HepG2 (cell line): ENCODE measurements around the gene RABGEF1. TPM values are rescaled to one million over a fixed set of nuclear protein-coding genes. Genes with fewer than 3 reads are reported as not detected.

Experiments used
- ATF1 ChIP-seq: IDR thresholded peaks from 2 replicates; pipeline ENCODE4 v1.6.1; 2016; ENCODE audit warnings: mild to moderate bottlenecking, control low read depth
- ETV6 ChIP-seq: sonication (generic); formaldehyde crosslinking; conservative IDR thresholded peaks from 2 replicates; pipeline ENCODE4 v1.4.0; 2020; ENCODE audit warnings: missing genetic modification reagents
- GLI4 ChIP-seq: sonication (generic); formaldehyde crosslinking; IDR thresholded peaks from 2 replicates; pipeline ENCODE4 v1.5.1; 2020; ENCODE audit warnings: missing genetic modification reagents, mild to moderate bottlenecking, moderate library complexity, borderline replicate concordance
- HNRNPLL ChIP-seq: fragments of 200-400 bp; formaldehyde crosslinking; IDR thresholded peaks from 2 replicates; pipeline ENCODE4 v1.6.1; 2017; ENCODE audit warnings: mild to moderate bottlenecking, low read depth, low read length; ENCODE audit not compliant: poor library complexity, severe bottlenecking
- HOXD1 ChIP-seq: sonication (generic); formaldehyde crosslinking; IDR thresholded peaks from 2 replicates; pipeline ENCODE4 v1.5.0; 2020; ENCODE audit warnings: missing genetic modification reagents
- IKZF4 ChIP-seq: sonication (generic); formaldehyde crosslinking; IDR thresholded peaks from 2 replicates; pipeline ENCODE4 v1.5.1; 2020; ENCODE audit warnings: borderline replicate concordance, mild to moderate bottlenecking, low read depth, missing genetic modification reagents; ENCODE audit errors: not compliant biosample characterization
- JUN ChIP-seq: sonication (generic); formaldehyde crosslinking; IDR thresholded peaks from 2 replicates; pipeline ENCODE4 v1.4.0; 2020; ENCODE audit warnings: mild to moderate bottlenecking, missing genetic modification reagents
- KAT8 ChIP-seq: IDR thresholded peaks from 2 replicates; pipeline ENCODE4 v1.6.1; 2016; ENCODE audit warnings: missing genetic modification reagents, missing compliant biosample characterization
- KDM5B ChIP-seq: sonication (generic); formaldehyde crosslinking; IDR thresholded peaks from 2 replicates; pipeline ENCODE4 v1.4.0; 2020; ENCODE audit warnings: missing genetic modification reagents, mild to moderate bottlenecking, borderline replicate concordance
- MED1 ChIP-seq: sonication (generic); formaldehyde crosslinking; IDR thresholded peaks from 2 replicates; pipeline ENCODE4 v1.4.0; 2020; ENCODE audit warnings: missing genetic modification reagents
- MXD4 ChIP-seq: IDR thresholded peaks from 2 replicates; pipeline ENCODE4 v1.6.1; 2016; ENCODE audit warnings: mild to moderate bottlenecking, missing biosample characterization, missing genetic modification reagents
- MZF1 ChIP-seq: sonication (generic); formaldehyde crosslinking; IDR thresholded peaks from 2 replicates; pipeline ENCODE4 v1.8.1; 2023; ENCODE audit warnings: mild to moderate bottlenecking, missing genetic modification reagents, borderline replicate concordance
- POLR2AphosphoS5 ChIP-seq: IDR thresholded peaks from 2 replicates; pipeline ENCODE4 v1.6.1; 2012; ENCODE audit warnings: low read depth, low read length
- POLR2G ChIP-seq: fragments of 200-400 bp; formaldehyde crosslinking; IDR thresholded peaks from 2 replicates; pipeline ENCODE4 v1.6.1; 2018; ENCODE audit warnings: mild to moderate bottlenecking, low read depth, low read length, moderate library complexity
- RFXAP ChIP-seq: sonication (generic); formaldehyde crosslinking; IDR thresholded peaks from 2 replicates; pipeline ENCODE4 v1.4.0; 2020; ENCODE audit warnings: missing genetic modification reagents, borderline replicate concordance
- TAF1 ChIP-seq: sonication (generic); formaldehyde crosslinking; IDR thresholded peaks from 2 replicates; pipeline ENCODE4 v1.4.0; 2020; ENCODE audit warnings: missing genetic modification reagents
- ZFP41 ChIP-seq: sonication (generic); formaldehyde crosslinking; IDR thresholded peaks from 2 replicates; pipeline ENCODE4 v1.4.0; 2020; ENCODE audit warnings: mild to moderate bottlenecking, missing genetic modification reagents, borderline replicate concordance
- ZNF20 ChIP-seq: sonication (generic); formaldehyde crosslinking; IDR thresholded peaks from 2 replicates; pipeline ENCODE4 v1.4.0; 2020; ENCODE audit warnings: mild to moderate bottlenecking, moderate library complexity, missing genetic modification reagents
- ZNF263 ChIP-seq: sonication (generic); formaldehyde crosslinking; IDR thresholded peaks from 2 replicates; pipeline ENCODE4 v1.4.0; 2020; ENCODE audit warnings: missing genetic modification reagents
- ZNF335 ChIP-seq: sonication (generic); formaldehyde crosslinking; IDR thresholded peaks from 2 replicates; pipeline ENCODE4 v1.4.0; 2020; ENCODE audit warnings: missing genetic modification reagents
- ZNF354B ChIP-seq: sonication (generic); formaldehyde crosslinking; IDR thresholded peaks from 2 replicates; pipeline ENCODE4 v1.8.0; 2022; ENCODE audit warnings: mild to moderate bottlenecking, missing genetic modification reagents
- ZNF547 ChIP-seq: sonication (generic); formaldehyde crosslinking; IDR thresholded peaks from 2 replicates; pipeline ENCODE4 v1.5.1; 2020; ENCODE audit warnings: mild to moderate bottlenecking, missing genetic modification reagents
- ZNF614 ChIP-seq: IDR thresholded peaks from 2 replicates; pipeline ENCODE4 v1.6.1; 2018; ENCODE audit warnings: missing biosample characterization, missing genetic modification reagents, inconsistent platforms, borderline replicate concordance
- ZNF7 ChIP-seq: IDR thresholded peaks from 2 replicates; pipeline ENCODE4 v1.6.1; 2016; ENCODE audit warnings: missing biosample characterization, missing genetic modification reagents
- ZNF790 ChIP-seq: sonication (generic); formaldehyde crosslinking; IDR thresholded peaks from 2 replicates; pipeline ENCODE4 v1.8.0; 2022; ENCODE audit warnings: missing genetic modification reagents, mild to moderate bottlenecking, borderline replicate concordance
- polyA plus RNA-seq, 8 experiments: library from polyadenylated mRNA; depleted of rRNA in 3 of 8; stranded (reverse) in 7 of 8; unstranded in 1 of 8; fragments of >200 nt; fragmentation: Illumina TruSeq in 4 of 8; extraction: Trizol in 4 of 8; gene quantifications; 2 replicates each; pipeline versions ENCODE4 v1.2.1 to v1.2.3, GENCODE V29; 2011 to 2016; ENCODE audit warnings: low read depth in 4 of 8, missing spikeins in 1 of 8, mixed read lengths in 1 of 8; ENCODE audit not compliant: insufficient read depth in 1 of 8
- total RNA-seq, 5 experiments: library from RNA; depleted of rRNA; stranded (reverse); fragments of >200 nt; fragmentation: Illumina TruSeq; extraction: Trizol; gene quantifications; 2 replicates each; pipeline ENCODE4 v1.2.3, GENCODE V29; 2016; ENCODE audit warnings: low read depth in 1 of 5
- TF ChIP-seq, protein P1 (sequence below): sonication (generic); formaldehyde crosslinking; conservative IDR thresholded peaks from 2 replicates; pipeline ENCODE4 v1.8.1; 2023; ENCODE audit warnings: missing genetic modification reagents
- TF ChIP-seq, protein P2 (sequence below): sonication (generic); formaldehyde crosslinking; IDR thresholded peaks from 2 replicates; pipeline ENCODE4 v1.4.0; 2020; ENCODE audit warnings: missing genetic modification reagents
- TF ChIP-seq, protein P3 (sequence below): sonication (generic); formaldehyde crosslinking; IDR thresholded peaks from 2 replicates; pipeline ENCODE4 v1.8.1; 2023; ENCODE audit warnings: mild to moderate bottlenecking, moderate library complexity, missing genetic modification reagents

The RABGEF1 gene
- total and polyA plus RNA-seq, 2 of the 13 experiments (the other 11 are each of a cell fraction or from before 2014, with no cell fraction given): 22.7 to 35.3 TPM

DNA sequence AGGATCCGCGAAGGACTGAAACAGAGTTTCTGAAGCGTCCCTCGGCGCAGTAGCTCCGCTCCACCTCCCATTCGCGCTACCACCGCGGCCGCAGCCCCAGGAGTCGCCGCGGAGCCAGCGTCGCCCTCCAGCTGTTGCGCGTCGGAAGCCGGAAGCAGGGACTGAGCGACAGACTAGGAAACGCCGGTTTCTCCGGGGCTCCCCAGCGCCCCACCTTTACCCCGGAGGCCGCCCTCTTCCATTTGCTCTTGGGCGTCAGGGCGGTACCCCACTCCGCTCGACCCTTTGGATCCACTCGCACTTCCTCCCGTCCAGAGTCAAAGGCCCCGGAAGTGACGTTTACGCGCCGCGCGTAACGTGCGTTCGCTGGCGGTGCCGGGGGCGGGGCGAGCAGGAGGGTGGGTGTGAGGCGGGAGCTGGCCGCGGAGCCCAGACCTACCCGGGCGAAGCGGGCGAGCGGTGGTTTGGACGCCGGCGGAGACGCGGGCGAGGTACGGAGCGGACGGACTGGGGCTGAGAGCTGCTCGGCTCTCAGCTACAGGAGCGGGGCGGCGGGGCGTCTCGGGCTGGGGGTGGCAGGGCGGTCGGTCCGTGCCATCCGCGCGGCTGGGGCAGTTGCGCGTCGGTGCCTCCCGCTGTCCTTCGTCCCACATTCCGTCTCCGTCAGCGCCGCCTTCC, at the start of gene RABGEF1 (continued):
- TF ChIP-seq KDM5B (peak; percentile 60), MED1 (peak; percentile 50; the same call in 1 of the 2 replicates), RFXAP (CRISPR knock-in tag) (0 out of 2 replicates have a peak, but pooled peaks have one; percentile 32), ZNF547 (CRISPR knock-in tag) (peak; percentile 52; the same call in 1 of the 2 replicates), ETV6 (CRISPR knock-in tag) (no peak), ZNF263 (peak; percentile 4; the same call in 1 of the 2 replicates), HOXD1 (CRISPR knock-in tag) (peak; percentile 41; the same call in 1 of the 2 replicates), HNRNPLL (peak; percentile 92), ZNF7 (CRISPR knock-in tag) (no peak), ZNF20 (CRISPR knock-in tag) (0 out of 2 replicates have a peak, but pooled peaks have one; percentile 8), IKZF4 (CRISPR knock-in tag) (no peak), TAF1 (CRISPR knock-in tag) (peak; percentile 91), GLI4 (CRISPR knock-in tag) (0 out of 2 replicates have a peak, but pooled peaks have one; percentile 48), ZNF354B (no peak), ZNF790 (no peak; the same call in 1 of the 2 replicates), POLR2AphosphoS5 (peak; percentile 90), MXD4 (CRISPR knock-in tag) (peak; percentile 39; the same call in 1 of the 2 replicates), ZFP41 (CRISPR knock-in tag) (no peak), JUN (CRISPR knock-in tag) (peak; percentile 46), POLR2G (peak; percentile 94), ZNF335 (CRISPR knock-in tag) (no peak), MZF1 (CRISPR knock-in tag) (no peak), ATF1 (peak; percentile 88), KAT8 (peak; percentile 91), ZNF614 (CRISPR knock-in tag) (peak; percentile 67; the same call in 1 of the 2 replicates)
- TF ChIP-seq, protein P1, sequence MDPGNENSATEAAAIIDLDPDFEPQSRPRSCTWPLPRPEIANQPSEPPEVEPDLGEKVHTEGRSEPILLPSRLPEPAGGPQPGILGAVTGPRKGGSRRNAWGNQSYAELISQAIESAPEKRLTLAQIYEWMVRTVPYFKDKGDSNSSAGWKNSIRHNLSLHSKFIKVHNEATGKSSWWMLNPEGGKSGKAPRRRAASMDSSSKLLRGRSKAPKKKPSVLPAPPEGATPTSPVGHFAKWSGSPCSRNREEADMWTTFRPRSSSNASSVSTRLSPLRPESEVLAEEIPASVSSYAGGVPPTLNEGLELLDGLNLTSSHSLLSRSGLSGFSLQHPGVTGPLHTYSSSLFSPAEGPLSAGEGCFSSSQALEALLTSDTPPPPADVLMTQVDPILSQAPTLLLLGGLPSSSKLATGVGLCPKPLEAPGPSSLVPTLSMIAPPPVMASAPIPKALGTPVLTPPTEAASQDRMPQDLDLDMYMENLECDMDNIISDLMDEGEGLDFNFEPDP (CRISPR knock-in tag): no peak
- TF ChIP-seq, protein P2, sequence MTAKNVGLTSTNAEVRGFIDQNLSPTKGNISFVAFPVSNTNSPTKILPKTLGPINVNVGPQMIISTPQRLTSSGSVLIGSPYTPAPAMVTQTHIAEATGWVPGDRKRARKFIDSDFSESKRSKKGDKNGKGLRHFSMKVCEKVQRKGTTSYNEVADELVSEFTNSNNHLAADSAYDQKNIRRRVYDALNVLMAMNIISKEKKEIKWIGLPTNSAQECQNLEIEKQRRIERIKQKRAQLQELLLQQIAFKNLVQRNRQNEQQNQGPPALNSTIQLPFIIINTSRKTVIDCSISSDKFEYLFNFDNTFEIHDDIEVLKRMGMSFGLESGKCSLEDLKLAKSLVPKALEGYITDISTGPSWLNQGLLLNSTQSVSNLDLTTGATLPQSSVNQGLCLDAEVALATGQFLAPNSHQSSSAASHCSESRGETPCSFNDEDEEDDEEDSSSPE (CRISPR knock-in tag): peak; percentile 84
- TF ChIP-seq, protein P3, sequence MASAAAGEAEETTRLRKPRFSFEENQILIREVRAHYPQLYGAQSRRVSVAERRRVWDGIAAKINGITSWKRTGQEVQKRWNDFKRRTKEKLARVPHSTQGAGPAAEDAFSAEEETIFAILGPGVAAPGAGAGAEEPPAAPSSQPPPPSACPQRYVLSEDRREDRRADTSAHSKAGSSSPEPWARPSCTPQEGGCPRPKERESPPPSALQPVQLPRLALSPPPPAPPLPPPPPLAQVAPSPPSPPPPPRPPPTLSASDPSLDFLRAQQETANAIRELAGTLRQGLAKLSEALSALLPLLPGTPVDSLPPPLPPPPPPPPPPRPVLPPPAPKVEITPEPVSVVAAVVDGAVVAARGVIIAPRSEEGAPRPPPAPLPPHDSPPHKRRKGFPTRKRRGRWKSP (CRISPR knock-in tag): 0 out of 2 replicates have a peak, but pooled peaks have one; percentile 32
